D721Med (cell line): Measurements from ENCODE around the gene TM4SF20.

Experiments
- DNase-seq: peaks from one replicate; pipeline ENCODE4 v3.0.0; 2011; ENCODE audit warnings: low spot score; ENCODE audit not compliant: insufficient read length
- FAIRE-seq: peaks from 2 replicates; lab custom pipeline; 2011; peaks lifted over from hg19 to GRCh38; lab: Jason Lieb, UNC
- CTCF ChIP-seq: IDR thresholded peaks from 2 replicates; pipeline ENCODE4 v1.5.1; 2012; ENCODE audit warnings: mild to moderate bottlenecking, control low read depth; ENCODE audit not compliant: insufficient read depth; ENCODE audit errors: missing control alignments

The TM4SF20 gene

GRCh38 chr2:227341553-227341952 lies 37.6 kb downstream of the TM4SF20 start:
- no peak for DNase-seq
- TF ChIP-seq CTCF, result no peak
- peak; percentile 21 for FAIRE-seq

GRCh38 chr2:227340106-227340505 lies 39.0 kb downstream of the TM4SF20 start:
- FAIRE-seq (no peak), DNase-seq (no peak)
- no peak for TF ChIP-seq CTCF

- TF ChIP-seq CTCF, result no peak
- DNase-seq (no peak), FAIRE-seq (no peak)
Measured at GRCh38 chr2:227339098-227339599, 40.0 kb downstream of the TM4SF20 start.

- DNase-seq, result no peak
- FAIRE-seq, result no peak
- TF ChIP-seq CTCF, result no peak
Measured at GRCh38 chr2:227337442-227337841, 41.7 kb downstream of the TM4SF20 start.

GRCh38 chr2:227335713-227336112 lies 43.4 kb downstream of the TM4SF20 start:
- peak; percentile 35 for FAIRE-seq
- no peak for DNase-seq
- no peak for TF ChIP-seq CTCF

GRCh38 chr2:227326783-227327182 lies 52.3 kb downstream of the TM4SF20 start:
- no peak for FAIRE-seq
- no peak for TF ChIP-seq CTCF
- no peak for DNase-seq

GRCh38 chr2:227325839-227326195 lies 53.3 kb downstream of the TM4SF20 start:
- no peak for FAIRE-seq
- no peak for DNase-seq
- TF ChIP-seq CTCF, result no peak
